Tibial nerve (tissue), 3 donors: ENCODE measurements around the gene S100A13.

Experiments
- CTCF ChIP-seq, 5 experiments: fragments of 200-600 bp in 3 of 5; fragments of 450-650 bp in 2 of 5; sonication (generic) in 3 of 5; IDR thresholded peaks; one replicate each; pipeline ENCODE4 v1.5.1; 2016 to 2019; ENCODE audit warnings: antibody characterized with exemption in 5 of 5, mild to moderate bottlenecking in 3 of 5, moderate library complexity in 2 of 5
- POLR2A ChIP-seq, 2 donors: fragments of 450-650 bp; IDR thresholded peaks; one replicate each; pipeline ENCODE4 v1.6.1; 2017; ENCODE audit warnings: antibody characterized with exemption in 2 of 2, mild to moderate bottlenecking in 2 of 2, moderate library complexity in 2 of 2

DNA sequence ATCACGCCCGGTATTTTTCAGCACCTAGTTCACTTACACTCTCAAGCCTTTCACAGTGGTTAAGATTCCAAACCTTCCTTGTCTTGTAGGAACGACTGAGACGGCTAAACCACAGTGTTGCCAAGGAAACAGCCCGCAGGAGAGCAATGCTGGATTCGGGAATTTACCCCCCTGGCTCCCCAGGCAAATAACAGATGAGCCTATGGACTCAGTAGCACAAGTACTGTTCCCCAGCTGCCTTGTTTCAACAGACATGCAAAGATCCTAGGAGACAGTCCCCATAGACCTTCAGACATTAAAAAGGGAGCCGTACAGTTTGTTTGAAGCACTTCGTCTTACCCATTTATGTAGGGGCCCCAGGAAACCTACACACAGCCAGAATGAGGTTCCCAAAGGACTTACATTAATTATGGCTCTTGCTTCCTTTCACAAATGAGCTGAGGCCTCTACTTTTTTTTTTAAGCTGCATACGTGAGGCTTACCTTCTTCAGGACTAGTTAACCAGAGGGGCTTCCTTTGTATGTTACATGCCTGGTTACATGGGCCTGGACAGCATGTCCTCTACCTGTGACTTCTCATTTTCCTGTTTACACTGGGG is 33.9 kb upstream of the S100A13 start:
- no peak for TF ChIP-seq POLR2A (IDR thresholded peaks at IDR 0.05)
- TF ChIP-seq CTCF (IDR thresholded peaks at IDR 0.05): no peak
